Measurements from ENCODE around the gene NCOA1.
A peak's percentile ranks its signal among the peaks of the same experiment; 100 is the strongest.

NCOA1 gene

DNA sequence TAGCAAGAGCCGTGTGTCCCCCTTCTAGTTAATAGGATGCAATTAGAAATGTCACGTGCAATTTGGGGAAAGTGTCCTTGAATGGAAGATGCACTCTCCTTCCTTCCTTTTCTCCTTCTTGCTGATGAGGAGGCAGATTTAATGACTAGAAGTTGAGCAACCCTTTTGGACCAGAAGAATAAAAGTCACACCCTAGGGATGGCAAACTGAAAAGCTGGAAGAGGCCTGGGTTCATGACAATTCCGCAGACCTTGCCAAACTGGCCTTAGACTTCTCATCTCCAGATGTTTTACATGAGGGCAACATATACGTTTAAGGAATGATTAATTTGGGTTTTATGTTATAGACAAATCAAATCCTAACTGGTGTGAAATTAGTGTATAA lies 38.6 kb upstream of the NCOA1 start:
- no peak overlapping the region for H3K9ac ChIP-seq (ENCODE audit: low read length)
- no peak overlapping the region for H4K12ac ChIP-seq (ENCODE audit: low read depth, low read length)
- H3K36me3 ChIP-seq (ENCODE audit: control insufficient read depth in 1 of 2, insufficient read depth in 2 of 2, low read length in 2 of 2), result no peaks in the 10 kb centered on the region
- no peak overlapping the region for H2BK5ac ChIP-seq (ENCODE audit: low read depth, low read length, poor library complexity)
- no peak for DNase-seq
- no peaks in the 10 kb centered on the region for H3K79me2 ChIP-seq (ENCODE audit: control insufficient read depth, insufficient read depth, low read length, poor library complexity)
- no peak overlapping the region for H3K4me2 ChIP-seq (ENCODE audit: low read length)
- H2BK12ac ChIP-seq (ENCODE audit: low read length), result no peak overlapping the region
- no peak overlapping the region for H3K4me3 ChIP-seq (ENCODE audit: low read depth, low read length)
- H3K23ac ChIP-seq (ENCODE audit: low read length), result no peak overlapping the region
- no peak overlapping the region for H2AFZ ChIP-seq (ENCODE audit: insufficient read depth, low read length, poor library complexity)
- H3K14ac ChIP-seq (ENCODE audit: low read length), result no peak overlapping the region
- peaks cover 4% of the 10 kb centered on the region for H3K9me3 ChIP-seq (ENCODE audit: insufficient read depth, low read depth, low read length)
- no peaks in the 10 kb centered on the region for H3K27me3 ChIP-seq (ENCODE audit: insufficient read depth, low read length)
- H3K4ac ChIP-seq (ENCODE audit: low read depth, low read length), result no peak overlapping the region
- no peaks in the 10 kb centered on the region for H3K79me1 ChIP-seq (ENCODE audit: low read length)
- no peak overlapping the region for H3K18ac ChIP-seq (ENCODE audit: low read length)
- H4K91ac ChIP-seq (ENCODE audit: low read depth, low read length), result no peak overlapping the region
- no peak overlapping the region for H2BK120ac ChIP-seq (ENCODE audit: insufficient read depth, low read length, poor library complexity)
- H3K27ac ChIP-seq (ENCODE audit: low read depth, low read length), result no peak overlapping the region
- H3K4me1 ChIP-seq (ENCODE audit: control insufficient read depth in 1 of 2, insufficient read depth in 2 of 2, low read length in 2 of 2), result no peaks in the 10 kb centered on the region
- no peak overlapping the region for H4K8ac ChIP-seq (ENCODE audit: low read depth, low read length)
- no CpG with 5 or more reads among the region's 4 CpGs for WGBS (ENCODE audit: extremely low coverage, insufficient coverage, insufficient read length)
- no peak overlapping the region for H2AK5ac ChIP-seq (ENCODE audit: low read length)

DNA sequence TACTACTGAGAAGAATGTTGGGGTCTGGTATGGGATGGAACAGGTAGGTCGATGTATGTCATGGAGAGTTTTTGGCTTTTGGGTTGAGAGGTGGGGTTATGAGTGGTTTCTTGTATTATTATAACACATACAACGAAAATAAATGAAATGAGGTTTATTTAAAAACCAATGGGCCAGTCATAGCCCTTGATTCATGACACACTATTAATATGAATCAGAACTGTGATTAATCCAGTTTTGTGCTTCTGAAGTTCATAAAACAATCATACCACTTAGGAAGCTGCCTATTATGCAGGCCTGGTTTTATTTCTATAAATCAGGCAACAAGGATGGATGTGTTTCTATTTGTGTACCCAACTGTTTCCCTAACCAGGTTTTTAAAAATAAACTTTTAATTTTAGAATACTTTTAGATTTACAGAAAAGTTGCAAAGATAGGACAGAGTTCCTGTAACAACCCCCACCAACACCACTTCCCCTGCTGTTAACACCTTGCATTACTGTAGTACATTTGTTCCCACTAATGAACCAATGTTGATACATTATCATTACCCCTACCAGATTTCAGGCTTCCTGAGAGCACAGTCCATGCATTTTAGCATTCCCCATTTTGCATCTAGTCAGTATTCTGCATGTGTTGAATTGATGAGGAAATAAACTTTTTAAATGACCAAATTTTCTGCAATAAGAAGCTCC lies 37.5 kb upstream of the NCOA1 start:
- H3K18ac ChIP-seq (ENCODE audit: low read length), result no peak overlapping the region
- WGBS (ENCODE audit: extremely low coverage, insufficient coverage, insufficient read length), result no CpG with 5 or more reads among the region's 2 CpGs
- H3K4me1 ChIP-seq (ENCODE audit: control insufficient read depth in 1 of 2, insufficient read depth in 2 of 2, low read length in 2 of 2), result no peaks in the 10 kb centered on the region
- DNase-seq, result no peak
- no peak overlapping the region for H2BK5ac ChIP-seq (ENCODE audit: low read depth, low read length, poor library complexity)
- no peak overlapping the region for H4K91ac ChIP-seq (ENCODE audit: low read depth, low read length)
- no peaks in the 10 kb centered on the region for H3K79me1 ChIP-seq (ENCODE audit: low read length)
- no peak overlapping the region for H3K23ac ChIP-seq (ENCODE audit: low read length)
- H4K12ac ChIP-seq (ENCODE audit: low read depth, low read length), result no peak overlapping the region
- H3K4me3 ChIP-seq (ENCODE audit: low read depth, low read length), result no peak overlapping the region
- H3K9ac ChIP-seq (ENCODE audit: low read length), result no peak overlapping the region
- H3K27ac ChIP-seq (ENCODE audit: low read depth, low read length), result no peak overlapping the region
- H3K79me2 ChIP-seq (ENCODE audit: control insufficient read depth, insufficient read depth, low read length, poor library complexity), result no peaks in the 10 kb centered on the region
- H3K9me3 ChIP-seq (ENCODE audit: insufficient read depth, low read depth, low read length), result peaks cover 4% of the 10 kb centered on the region
- no peak overlapping the region for H2AFZ ChIP-seq (ENCODE audit: insufficient read depth, low read length, poor library complexity)
- no peak overlapping the region for H2AK5ac ChIP-seq (ENCODE audit: low read length)
- no peak overlapping the region for H2BK120ac ChIP-seq (ENCODE audit: insufficient read depth, low read length, poor library complexity)
- H2BK12ac ChIP-seq (ENCODE audit: low read length), result no peak overlapping the region
- no peak overlapping the region for H3K4me2 ChIP-seq (ENCODE audit: low read length)
- H3K14ac ChIP-seq (ENCODE audit: low read length), result no peak overlapping the region
- H3K4ac ChIP-seq (ENCODE audit: low read depth, low read length), result no peak overlapping the region
- no peaks in the 10 kb centered on the region for H3K36me3 ChIP-seq (ENCODE audit: control insufficient read depth in 1 of 2, insufficient read depth in 2 of 2, low read length in 2 of 2)
- H3K27me3 ChIP-seq (ENCODE audit: insufficient read depth, low read length), result no peaks in the 10 kb centered on the region
- no peak overlapping the region for H4K8ac ChIP-seq (ENCODE audit: low read depth, low read length)

- Histone ChIP-seq H3K4me2 (ENCODE audit: low read length) (no peak overlapping the region), H3K4me3 (ENCODE audit: low read depth, low read length) (no peak overlapping the region), H4K8ac (ENCODE audit: low read depth, low read length) (no peak overlapping the region), H4K12ac (ENCODE audit: low read depth, low read length) (no peak overlapping the region), H3K23ac (ENCODE audit: low read length) (no peak overlapping the region), H3K14ac (ENCODE audit: low read length) (no peak overlapping the region), H3K27ac (ENCODE audit: low read depth, low read length) (no peak overlapping the region), H3K36me3 (ENCODE audit: control insufficient read depth in 1 of 2, insufficient read depth in 2 of 2, low read length in 2 of 2) (no peaks in the 10 kb centered on the region), H3K9ac (ENCODE audit: low read length) (no peak overlapping the region), H2BK5ac (ENCODE audit: low read depth, low read length, poor library complexity) (no peak overlapping the region), H3K4ac (ENCODE audit: low read depth, low read length) (no peak overlapping the region), H2AK5ac (ENCODE audit: low read length) (no peak overlapping the region), H3K79me2 (ENCODE audit: control insufficient read depth, insufficient read depth, low read length, poor library complexity) (no peaks in the 10 kb centered on the region), H2AFZ (ENCODE audit: insufficient read depth, low read length, poor library complexity) (no peak overlapping the region), H3K4me1 (ENCODE audit: control insufficient read depth in 1 of 2, insufficient read depth in 2 of 2, low read length in 2 of 2) (no peaks in the 10 kb centered on the region), H4K91ac (ENCODE audit: low read depth, low read length) (no peak overlapping the region), H2BK12ac (ENCODE audit: low read length) (no peak overlapping the region), H3K79me1 (ENCODE audit: low read length) (no peaks in the 10 kb centered on the region), H3K27me3 (ENCODE audit: insufficient read depth, low read length) (no peaks in the 10 kb centered on the region), H3K9me3 (ENCODE audit: insufficient read depth, low read depth, low read length) (peaks cover 4% of the 10 kb centered on the region), H2BK120ac (ENCODE audit: insufficient read depth, low read length, poor library complexity) (no peak overlapping the region), H3K18ac (ENCODE audit: low read length) (no peak overlapping the region)
- no CpG with 5 or more reads among the region's 12 CpGs for WGBS (ENCODE audit: extremely low coverage, insufficient coverage, insufficient read length)
- no peak for DNase-seq
Measured at GRCh38 chr2:24454294-24454693, 36.8 kb upstream of the NCOA1 start.

GRCh38 chr2:24456599-24457556 lies 34.2 kb upstream of the NCOA1 start:
- DNase-seq, result peak; percentile 5 to 38
- no CpG with 5 or more reads among the region's 8 CpGs for WGBS (ENCODE audit: extremely low coverage, insufficient coverage, insufficient read length)
- Histone ChIP-seq H3K4me3 (ENCODE audit: low read depth, low read length) (no peak overlapping the region), H2BK12ac (ENCODE audit: low read length) (no peak overlapping the region), H3K27me3 (ENCODE audit: insufficient read depth, low read length) (no peaks in the 10 kb centered on the region), H3K27ac (ENCODE audit: low read depth, low read length) (no peak overlapping the region), H2BK5ac (ENCODE audit: low read depth, low read length, poor library complexity) (no peak overlapping the region), H3K9me3 (ENCODE audit: insufficient read depth, low read depth, low read length) (no peaks in the 10 kb centered on the region), H4K91ac (ENCODE audit: low read depth, low read length) (no peak overlapping the region), H2AFZ (ENCODE audit: insufficient read depth, low read length, poor library complexity) (no peak overlapping the region), H3K79me2 (ENCODE audit: control insufficient read depth, insufficient read depth, low read length, poor library complexity) (no peaks in the 10 kb centered on the region), H3K9ac (ENCODE audit: low read length) (no peak overlapping the region), H3K18ac (ENCODE audit: low read length) (no peak overlapping the region), H3K23ac (ENCODE audit: low read length) (no peak overlapping the region), H3K4ac (ENCODE audit: low read depth, low read length) (no peak overlapping the region), H3K4me1 (ENCODE audit: control insufficient read depth in 1 of 2, insufficient read depth in 2 of 2, low read length in 2 of 2) (no peaks in the 10 kb centered on the region), H3K36me3 (ENCODE audit: control insufficient read depth in 1 of 2, insufficient read depth in 2 of 2, low read length in 2 of 2) (no peaks in the 10 kb centered on the region), H2BK120ac (ENCODE audit: insufficient read depth, low read length, poor library complexity) (no peak overlapping the region), H3K79me1 (ENCODE audit: low read length) (no peaks in the 10 kb centered on the region), H4K12ac (ENCODE audit: low read depth, low read length) (no peak overlapping the region), H2AK5ac (ENCODE audit: low read length) (no peak overlapping the region), H3K4me2 (ENCODE audit: low read length) (no peak overlapping the region), H4K8ac (ENCODE audit: low read depth, low read length) (no peak overlapping the region), H3K14ac (ENCODE audit: low read length) (no peak overlapping the region)
